ENCODE data around the gene PLP2.

PLP2 gene

GRCh38 chrX:49212209-49212608 lies 40.5 kb downstream of the PLP2 start:
- 100% methylated on average over 1 of the region's 2 CpGs; no CpG with 5 or more reads in 1 of the 2 experiments for WGBS, 2 experiments (ENCODE audit: insufficient coverage in 2 of 2)
- no peaks in the 10 kb centered on the region for H3K36me3 ChIP-seq (ENCODE audit: control insufficient read depth, insufficient read depth, low read length)
- H3K9me3 ChIP-seq (ENCODE audit: control insufficient read depth, low read length) = no peaks in the 10 kb centered on the region
- H3K4me3 ChIP-seq (ENCODE audit: extremely low read depth, insufficient read depth, low read length, poor library complexity, severe bottlenecking) = no peak overlapping the region
- no peak overlapping the region for H3K27ac ChIP-seq (ENCODE audit: low read depth, low read length, severe bottlenecking)
- no peaks in the 10 kb centered on the region for H3K4me1 ChIP-seq (ENCODE audit: control insufficient read depth, insufficient read depth, low read length, poor library complexity, severe bottlenecking)

GRCh38 chrX:49212861-49213260 lies 41.2 kb downstream of the PLP2 start:
- Histone ChIP-seq H3K9me3 (ENCODE audit: control insufficient read depth, low read length) (no peaks in the 10 kb centered on the region), H3K4me3 (ENCODE audit: extremely low read depth, insufficient read depth, low read length, poor library complexity, severe bottlenecking) (no peak overlapping the region)
- WGBS, 2 experiments (ENCODE audit: insufficient coverage in 2 of 2) = 80% methylated on average over 1 of the region's 1 CpG; no CpG with 5 or more reads in 1 of the 2 experiments

GRCh38 chrX:49214416-49214815 lies 42.7 kb downstream of the PLP2 start:
- WGBS, 2 experiments (ENCODE audit: insufficient coverage in 2 of 2) = 94 to 100% methylated on average over 1 to 2 of the region's 2 CpGs
- no peaks in the 10 kb centered on the region for H3K4me1 ChIP-seq (ENCODE audit: control insufficient read depth, insufficient read depth, low read length, poor library complexity, severe bottlenecking)
- no peaks in the 10 kb centered on the region for H3K36me3 ChIP-seq (ENCODE audit: control insufficient read depth, insufficient read depth, low read length)
- no peak overlapping the region for H3K27ac ChIP-seq (ENCODE audit: low read depth, low read length, severe bottlenecking)
- no peaks in the 10 kb centered on the region for H3K9me3 ChIP-seq (ENCODE audit: control insufficient read depth, low read length)
- H3K4me3 ChIP-seq (ENCODE audit: extremely low read depth, insufficient read depth, low read length, poor library complexity, severe bottlenecking) = no peak overlapping the region

More at GRCh38 chrX:49212861-49213260, 41.2 kb downstream of the PLP2 start:
- no peaks in the 10 kb centered on the region for H3K36me3 ChIP-seq (ENCODE audit: control insufficient read depth, insufficient read depth, low read length)
- H3K4me1 ChIP-seq (ENCODE audit: control insufficient read depth, insufficient read depth, low read length, poor library complexity, severe bottlenecking) = no peaks in the 10 kb centered on the region
- H3K27ac ChIP-seq (ENCODE audit: low read depth, low read length, severe bottlenecking) = no peak overlapping the region

DNA sequence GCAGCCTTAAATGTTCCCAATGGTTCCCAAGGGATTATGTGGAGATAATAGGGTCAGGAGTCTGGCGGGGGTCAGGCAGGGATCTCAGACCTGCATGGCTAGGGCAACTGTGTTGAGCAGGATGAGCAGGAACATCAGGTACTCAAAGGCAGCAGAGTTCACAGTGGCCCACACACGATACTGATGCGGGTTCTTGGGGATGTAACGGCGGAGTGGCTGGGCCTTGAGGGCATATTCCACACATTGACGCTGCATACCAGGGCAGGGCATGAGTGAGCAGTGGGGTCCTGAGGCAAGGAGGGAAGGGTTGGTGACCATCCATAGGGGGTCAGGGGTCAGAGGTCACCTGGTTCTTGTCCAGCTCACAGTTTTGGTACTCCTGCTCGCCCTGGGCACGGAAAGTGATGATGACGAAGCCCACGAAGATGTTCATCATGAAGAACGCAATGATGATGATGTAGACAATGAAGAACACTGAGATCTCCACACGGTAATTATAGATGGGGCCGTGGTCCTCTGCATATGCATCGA lies 43.4 kb downstream of the PLP2 start:
- Histone ChIP-seq H3K36me3 (ENCODE audit: control insufficient read depth, insufficient read depth, low read length) (no peaks in the 10 kb centered on the region), H3K27ac (ENCODE audit: low read depth, low read length, severe bottlenecking) (no peak overlapping the region), H3K4me3 (ENCODE audit: extremely low read depth, insufficient read depth, low read length, poor library complexity, severe bottlenecking) (no peak overlapping the region), H3K9me3 (ENCODE audit: control insufficient read depth, low read length) (no peaks in the 10 kb centered on the region), H3K4me1 (ENCODE audit: control insufficient read depth, insufficient read depth, low read length, poor library complexity, severe bottlenecking) (no peaks in the 10 kb centered on the region)
- WGBS, 2 experiments (ENCODE audit: insufficient coverage in 2 of 2) = 86 to 89% methylated on average over 8 to 9 of the region's 14 CpGs

GRCh38 chrX:49220100-49220499 lies 48.4 kb downstream of the PLP2 start:
- no peak overlapping the region for H3K27ac ChIP-seq (ENCODE audit: low read depth, low read length, severe bottlenecking)
- H3K36me3 ChIP-seq (ENCODE audit: control insufficient read depth, insufficient read depth, low read length) = no peaks in the 10 kb centered on the region

DNA sequence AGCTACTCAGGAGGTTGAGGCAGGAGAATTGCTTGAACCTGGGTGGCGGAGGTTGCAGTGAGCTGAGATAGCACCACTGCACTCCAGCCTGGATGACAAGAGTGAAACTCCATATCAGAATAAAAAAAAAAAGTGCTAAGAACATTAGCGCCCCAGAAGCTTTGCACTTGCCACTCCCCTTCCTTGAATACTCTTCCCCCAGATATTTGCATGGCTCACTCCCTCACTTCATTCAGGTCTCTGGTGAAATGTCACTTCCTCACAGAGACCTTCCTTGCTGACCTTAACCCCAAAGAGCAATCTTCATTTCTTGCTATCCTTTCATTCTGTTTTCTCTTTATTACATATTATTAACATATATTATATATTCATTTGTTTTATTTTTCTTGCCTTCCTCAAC lies 50.2 kb downstream of the PLP2 start:
- H3K27ac ChIP-seq (ENCODE audit: low read depth, low read length, severe bottlenecking) = no peak overlapping the region
- no peaks in the 10 kb centered on the region for H3K36me3 ChIP-seq (ENCODE audit: control insufficient read depth, insufficient read depth, low read length)
- no peaks in the 10 kb centered on the region for H3K4me1 ChIP-seq (ENCODE audit: control insufficient read depth, insufficient read depth, low read length, poor library complexity, severe bottlenecking)
- H3K9me3 ChIP-seq (ENCODE audit: control insufficient read depth, low read length) = no peaks in the 10 kb centered on the region
- 83% methylated on average over 1 of the region's 2 CpGs; no CpG with 5 or more reads in 1 of the 2 experiments for WGBS, 2 experiments (ENCODE audit: insufficient coverage in 2 of 2)
- H3K4me3 ChIP-seq (ENCODE audit: extremely low read depth, insufficient read depth, low read length, poor library complexity, severe bottlenecking) = no peak overlapping the region

More at GRCh38 chrX:49220100-49220499, 48.4 kb downstream of the PLP2 start:
- no peaks in the 10 kb centered on the region for H3K9me3 ChIP-seq (ENCODE audit: control insufficient read depth, low read length)
- H3K4me3 ChIP-seq (ENCODE audit: extremely low read depth, insufficient read depth, low read length, poor library complexity, severe bottlenecking) = no peak overlapping the region
- H3K4me1 ChIP-seq (ENCODE audit: control insufficient read depth, insufficient read depth, low read length, poor library complexity, severe bottlenecking) = no peaks in the 10 kb centered on the region
